ENCODE results near the gene ZXDC.

ZXDC gene

GRCh38 chr3:126469479-126469878, 6.2 kb downstream of the ZXDC start:
- peak overlapping the region in 1 of 2 donors; percentile 94 for H3K27ac Mint-ChIP-seq
- peak overlapping the region in 1 of 2 donors; percentile 42 for H3K4me3 Mint-ChIP-seq
- H3K27me3 Mint-ChIP-seq = no peaks in the 10 kb centered on the region
- H3K36me3 Mint-ChIP-seq (ENCODE audit: insufficient read depth) = peaks cover 94% of the 10 kb centered on the region
- H3K4me1 Mint-ChIP-seq (ENCODE audit: low read depth in 2 of 2) = peaks cover 49 to 55% of the 10 kb centered on the region in 2 donors
- ATAC-seq (replicated peaks) (no peak), DNase-seq (no peak)
- H3K9me3 Mint-ChIP-seq = no peaks in the 10 kb centered on the region

- peaks cover 93% of the 10 kb centered on the region for H3K36me3 Mint-ChIP-seq (ENCODE audit: insufficient read depth)
- H3K4me3 Mint-ChIP-seq = no peak overlapping the region
- H3K27me3 Mint-ChIP-seq = no peaks in the 10 kb centered on the region
- no peak for ATAC-seq (replicated peaks)
- DNase-seq = no peak
- no peaks in the 10 kb centered on the region for H3K9me3 Mint-ChIP-seq
- H3K4me1 Mint-ChIP-seq (ENCODE audit: low read depth in 2 of 2) = peaks cover 37 to 45% of the 10 kb centered on the region in 2 donors
- H3K27ac Mint-ChIP-seq = peak overlapping the region; percentile 42 to 94
Measured at GRCh38 chr3:126468028-126468891, 7.4 kb downstream of the ZXDC start.

- no peaks in the 10 kb centered on the region for H3K27me3 Mint-ChIP-seq
- ATAC-seq (replicated peaks) (no peak), DNase-seq (no peak)
- H3K4me1 Mint-ChIP-seq (ENCODE audit: low read depth in 2 of 2) = peaks cover 30 to 38% of the 10 kb centered on the region in 2 donors
- H3K4me3 Mint-ChIP-seq = no peak overlapping the region
- no peaks in the 10 kb centered on the region for H3K9me3 Mint-ChIP-seq
- peak overlapping the region in 1 of 2 donors; percentile 44 for H3K27ac Mint-ChIP-seq
- H3K36me3 Mint-ChIP-seq (ENCODE audit: insufficient read depth) = peaks cover 94% of the 10 kb centered on the region
Measured at GRCh38 chr3:126467611-126467955, 8.1 kb downstream of the ZXDC start.

GRCh38 chr3:126466886-126467610, 8.6 kb downstream of the ZXDC start:
- Mint-ChIP-seq H3K4me1 (ENCODE audit: low read depth in 2 of 2) (peaks cover 25 to 35% of the 10 kb centered on the region in 2 donors), H3K27ac (peak overlapping the region in 1 of 2 donors; percentile 71), H3K27me3 (no peaks in the 10 kb centered on the region), H3K4me3 (peak overlapping the region in 1 of 2 donors; percentile 22), H3K9me3 (no peaks in the 10 kb centered on the region), H3K36me3 (ENCODE audit: insufficient read depth) (peaks cover 95% of the 10 kb centered on the region)
- DNase-seq (no peak), ATAC-seq (replicated peaks) (peak; percentile 22)

GRCh38 chr3:126465928-126466544, 9.7 kb downstream of the ZXDC start:
- ATAC-seq (replicated peaks) (no peak), DNase-seq (no peak)
- peak overlapping the region in 1 of 2 donors; percentile 71 for H3K27ac Mint-ChIP-seq
- no peaks in the 10 kb centered on the region for H3K9me3 Mint-ChIP-seq
- peaks cover 25 to 35% of the 10 kb centered on the region in 2 donors for H3K4me1 Mint-ChIP-seq (ENCODE audit: low read depth in 2 of 2)
- no peaks in the 10 kb centered on the region for H3K27me3 Mint-ChIP-seq
- no peak overlapping the region for H3K4me3 Mint-ChIP-seq
- peaks cover 95% of the 10 kb centered on the region for H3K36me3 Mint-ChIP-seq (ENCODE audit: insufficient read depth)

- Mint-ChIP-seq H3K4me3 (no peak overlapping the region), H3K9me3 (no peaks in the 10 kb centered on the region), H3K27ac (no peak overlapping the region), H3K36me3 (ENCODE audit: insufficient read depth) (peaks cover 94% of the 10 kb centered on the region), H3K27me3 (no peaks in the 10 kb centered on the region), H3K4me1 (ENCODE audit: low read depth in 2 of 2) (peaks cover 23 to 34% of the 10 kb centered on the region in 2 donors)
- DNase-seq = no peak
- no peak for ATAC-seq (replicated peaks)
Measured at GRCh38 chr3:126464997-126465396, 10.7 kb downstream of the ZXDC start.

GRCh38 chr3:126464494-126464893, 11.2 kb downstream of the ZXDC start:
- Mint-ChIP-seq H3K36me3 (ENCODE audit: insufficient read depth) (peaks cover 94% of the 10 kb centered on the region), H3K9me3 (no peaks in the 10 kb centered on the region), H3K4me3 (no peak overlapping the region), H3K27me3 (no peaks in the 10 kb centered on the region), H3K27ac (peak overlapping the region in 1 of 2 donors; percentile 42), H3K4me1 (ENCODE audit: low read depth in 2 of 2) (peaks cover 18 to 29% of the 10 kb centered on the region in 2 donors)
- ATAC-seq (replicated peaks) (no peak), DNase-seq (no peak)

GRCh38 chr3:126464093-126464492, 11.6 kb downstream of the ZXDC start:
- ATAC-seq (replicated peaks) (no peak), DNase-seq (no peak)
- Mint-ChIP-seq H3K4me3 (no peak overlapping the region), H3K9me3 (no peaks in the 10 kb centered on the region), H3K27ac (peak overlapping the region in 1 of 2 donors; percentile 42), H3K27me3 (no peaks in the 10 kb centered on the region), H3K4me1 (ENCODE audit: low read depth in 2 of 2) (peaks cover 14 to 25% of the 10 kb centered on the region in 2 donors), H3K36me3 (ENCODE audit: insufficient read depth) (peaks cover 94% of the 10 kb centered on the region)

- ATAC-seq (replicated peaks) = no peak
- no peak for DNase-seq
- Mint-ChIP-seq H3K4me3 (no peak overlapping the region), H3K9me3 (no peaks in the 10 kb centered on the region), H3K36me3 (ENCODE audit: insufficient read depth) (peaks cover 93% of the 10 kb centered on the region), H3K27me3 (no peaks in the 10 kb centered on the region), H3K27ac (no peak overlapping the region), H3K4me1 (ENCODE audit: low read depth in 2 of 2) (peaks cover 10 to 21% of the 10 kb centered on the region in 2 donors)
Measured at GRCh38 chr3:126463521-126463920, 12.2 kb downstream of the ZXDC start.

GRCh38 chr3:126461450-126462070, 14.1 kb downstream of the ZXDC start:
- Mint-ChIP-seq H3K9me3 (no peaks in the 10 kb centered on the region), H3K27me3 (no peaks in the 10 kb centered on the region), H3K27ac (no peak overlapping the region), H3K36me3 (ENCODE audit: insufficient read depth) (peaks cover 91% of the 10 kb centered on the region), H3K4me3 (no peak overlapping the region), H3K4me1 (ENCODE audit: low read depth in 2 of 2) (peaks cover 14 to 20% of the 10 kb centered on the region in 2 donors)
- ATAC-seq (replicated peaks) (no peak), DNase-seq (no peak)

- H3K27me3 Mint-ChIP-seq = no peaks in the 10 kb centered on the region
- H3K36me3 Mint-ChIP-seq (ENCODE audit: insufficient read depth) = peaks cover 91% of the 10 kb centered on the region
- no peak overlapping the region for H3K27ac Mint-ChIP-seq
- H3K4me1 Mint-ChIP-seq (ENCODE audit: low read depth in 2 of 2) = peaks cover 14 to 16% of the 10 kb centered on the region in 2 donors
- ATAC-seq (replicated peaks) = no peak
- no peaks in the 10 kb centered on the region for H3K9me3 Mint-ChIP-seq
- DNase-seq = no peak
- H3K4me3 Mint-ChIP-seq = no peak overlapping the region
Measured at GRCh38 chr3:126460381-126460780, 15.3 kb downstream of the ZXDC start.

- no peak overlapping the region for H3K27ac Mint-ChIP-seq
- peaks cover 14 to 19% of the 10 kb centered on the region in 2 donors for H3K4me1 Mint-ChIP-seq (ENCODE audit: low read depth in 2 of 2)
- no peak overlapping the region for H3K4me3 Mint-ChIP-seq
- H3K9me3 Mint-ChIP-seq = no peaks in the 10 kb centered on the region
- ATAC-seq (replicated peaks) (no peak), DNase-seq (no peak)
- H3K27me3 Mint-ChIP-seq = no peaks in the 10 kb centered on the region
- peaks cover 91% of the 10 kb centered on the region for H3K36me3 Mint-ChIP-seq (ENCODE audit: insufficient read depth)
Measured at GRCh38 chr3:126459763-126460127, 15.9 kb downstream of the ZXDC start.

GRCh38 chr3:126459111-126459762, 16.5 kb downstream of the ZXDC start:
- Mint-ChIP-seq H3K4me1 (ENCODE audit: low read depth in 2 of 2) (peaks cover 16 to 24% of the 10 kb centered on the region in 2 donors), H3K36me3 (ENCODE audit: insufficient read depth) (peaks cover 91% of the 10 kb centered on the region), H3K27me3 (no peaks in the 10 kb centered on the region), H3K27ac (no peak overlapping the region), H3K9me3 (no peaks in the 10 kb centered on the region), H3K4me3 (no peak overlapping the region)
- DNase-seq = no peak
- no peak for ATAC-seq (replicated peaks)

Measured in effector memory CD8-positive, alpha-beta T cell (primary cell).